CD14-positive monocyte (primary cell): ENCODE measurements around the gene RASAL2. TPM values are rescaled to one million over a fixed set of nuclear protein-coding genes. Genes with fewer than 3 reads are reported as not detected.

Experiments
- DNase-seq, 3 donors: peaks; one replicate each; pipeline ENCODE4 v3.0.0-alpha.2; 2011 to 2022
- H2AFZ ChIP-seq: 2 replicates; pipeline ENCODE4 v1.6.0; 2012; ENCODE audit warnings: mild to moderate bottlenecking, low read depth, low read length, inconsistent platforms; ENCODE audit not compliant: insufficient read depth, poor library complexity, severe bottlenecking
- H3K27ac ChIP-seq, 2 donors: 1 replicate in 1 of 2; 2 replicates in 1 of 2; pipeline ENCODE4 v1.5.1; 2012 to 2013; ENCODE audit warnings: low read length in 2 of 2, control low read depth in 1 of 2, inconsistent platforms in 1 of 2, low read depth in 1 of 2, mild to moderate bottlenecking in 1 of 2
- H3K27me3 ChIP-seq, 2 donors: one replicate each; pipeline versions ENCODE4 v1.6.0 to v1.6.1; 2011 to 2013; ENCODE audit warnings: low read length in 2 of 2; ENCODE audit not compliant: control insufficient read depth in 2 of 2, insufficient read depth in 2 of 2
- H3K36me3 ChIP-seq, 2 donors: replicated peaks in 1 of 2; 1 replicate in 1 of 2; 2 replicates in 1 of 2; pipeline versions ENCODE4 v1.5.1 to v1.6.1; 2012 to 2013; ENCODE audit warnings: low read length in 2 of 2, control low read depth in 1 of 2, inconsistent platforms in 1 of 2, mild to moderate bottlenecking in 1 of 2; ENCODE audit not compliant: insufficient read depth in 2 of 2, control insufficient read depth in 1 of 2
- H3K4me1 ChIP-seq, 2 donors: 1 replicate in 1 of 2; 2 replicates in 1 of 2; pipeline versions ENCODE4 v1.5.1 to v1.6.1; 2012 to 2013; ENCODE audit warnings: low read length in 2 of 2, control low read depth in 1 of 2, inconsistent platforms in 1 of 2, mild to moderate bottlenecking in 1 of 2, moderate library complexity in 1 of 2; ENCODE audit not compliant: insufficient read depth in 2 of 2, control insufficient read depth in 1 of 2
- H3K4me2 ChIP-seq: replicated peaks from 2 replicates; pipeline ENCODE3; 2012; ENCODE audit warnings: low read length, moderate library complexity, mild to moderate bottlenecking; ENCODE audit not compliant: poor library complexity, severe bottlenecking; ENCODE audit errors: extremely low read depth
- H3K4me3 ChIP-seq, 3 experiments: fragments of 200-600 bp in 1 of 3; sonication (generic) in 1 of 3; replicated peaks in 1 of 3; 1 replicate in 2 of 3; 2 replicates in 1 of 3; pipeline ENCODE4 v1.5.1; 2011 to 2013; ENCODE audit warnings: low read length in 3 of 3, mild to moderate bottlenecking in 3 of 3, control low read depth in 2 of 3, low read depth in 2 of 3, inconsistent platforms in 1 of 3, moderate library complexity in 1 of 3
- H3K79me2 ChIP-seq: 2 replicates; pipeline ENCODE4 v1.6.0; 2012; ENCODE audit warnings: mild to moderate bottlenecking, control low read depth, inconsistent platforms, low read length, moderate library complexity; ENCODE audit not compliant: insufficient read depth
- H3K9ac ChIP-seq: 2 replicates; pipeline ENCODE4 v1.6.0; 2017; ENCODE audit warnings: low read length, mild to moderate bottlenecking; ENCODE audit not compliant: insufficient read depth, poor library complexity, severe bottlenecking
- H3K9me3 ChIP-seq, 2 donors: replicated peaks in 1 of 2; 1 replicate in 1 of 2; 2 replicates in 1 of 2; pipeline versions ENCODE4 v1.5.1 to v1.6.1; 2012 to 2013; ENCODE audit warnings: low read length in 2 of 2, control low read depth in 1 of 2; ENCODE audit not compliant: control insufficient read depth in 1 of 2, insufficient read depth in 1 of 2
- H4K20me1 ChIP-seq: 2 replicates; pipeline ENCODE4 v1.6.0; 2012; ENCODE audit warnings: mild to moderate bottlenecking, low read length, control low read depth, moderate library complexity; ENCODE audit not compliant: insufficient read depth
- H3K27ac Mint-ChIP-seq, 7 donors: one replicate each; pipeline ENCODE4 v1.8.0; 2020; ENCODE audit warnings: mild to moderate bottlenecking in 7 of 7, mixed read lengths in 7 of 7, moderate library complexity in 6 of 7, inconsistent platforms in 2 of 7
- H3K27me3 Mint-ChIP-seq, 3 donors: one replicate each; pipeline ENCODE4 v1.8.0; 2021 to 2022; ENCODE audit warnings: low read depth in 3 of 3, mild to moderate bottlenecking in 3 of 3, mixed read lengths in 3 of 3, moderate library complexity in 3 of 3, inconsistent platforms in 1 of 3
- H3K36me3 Mint-ChIP-seq, 2 donors: one replicate each; pipeline ENCODE4 v1.8.0; 2020; ENCODE audit warnings: mixed read lengths in 2 of 2, inconsistent platforms in 1 of 2, mild to moderate bottlenecking in 1 of 2
- H3K4me1 Mint-ChIP-seq: one replicate; pipeline ENCODE4 v1.8.0; 2020; ENCODE audit warnings: mild to moderate bottlenecking, mixed read lengths
- H3K4me3 Mint-ChIP-seq, 2 donors: one replicate each; pipeline ENCODE4 v1.8.0; 2020; ENCODE audit warnings: mild to moderate bottlenecking in 2 of 2, mixed read lengths in 2 of 2, moderate library complexity in 1 of 2
- H3K9me3 Mint-ChIP-seq, 7 donors: one replicate each; pipeline ENCODE4 v1.8.0; 2020 to 2022; ENCODE audit warnings: mixed read lengths in 7 of 7, mild to moderate bottlenecking in 6 of 7, moderate library complexity in 6 of 7, inconsistent platforms in 2 of 7
- WGBS: methylation state at CpG from one replicate; pipeline ENCODE4 v1.1.5; 2013; ENCODE audit warnings: missing lambda C conversion rate; ENCODE audit not compliant: insufficient coverage; 5-methylcytosine and 5-hydroxymethylcytosine counted together
- intact Hi-C, 2 donors: fragments of 100-400 bp; cut with micrococcal nuclease; formaldehyde crosslinking; loops; one replicate each; pipeline versions ENCODE4 v1.15.0 to v1.15.1; 2023
- polyA plus RNA-seq, 3 donors: library from polyadenylated mRNA; depleted of rRNA in 1 of 3; unstranded in 2 of 3; stranded (reverse) in 1 of 3; fragments of 300-500 nt in 2 of 3; fragments of >200 nt in 1 of 3; fragmentation: Illumina TruSeq in 2 of 3; gene quantifications; 1 replicate in 2 of 3; 2 replicates in 1 of 3; pipeline ENCODE4 v1.2.3, GENCODE V29; 2012 to 2021
- TF ChIP-seq, protein P1 (sequence below): fragments of 200-600 bp; IDR thresholded peaks from one replicate; pipeline ENCODE4 v1.8.0; 2022; ENCODE audit warnings: antibody characterized with exemption, mild to moderate bottlenecking

RASAL2 gene
- polyA plus RNA-seq, 3 donors: 0.15 to 1.00 (median 0.63) TPM

DNA sequence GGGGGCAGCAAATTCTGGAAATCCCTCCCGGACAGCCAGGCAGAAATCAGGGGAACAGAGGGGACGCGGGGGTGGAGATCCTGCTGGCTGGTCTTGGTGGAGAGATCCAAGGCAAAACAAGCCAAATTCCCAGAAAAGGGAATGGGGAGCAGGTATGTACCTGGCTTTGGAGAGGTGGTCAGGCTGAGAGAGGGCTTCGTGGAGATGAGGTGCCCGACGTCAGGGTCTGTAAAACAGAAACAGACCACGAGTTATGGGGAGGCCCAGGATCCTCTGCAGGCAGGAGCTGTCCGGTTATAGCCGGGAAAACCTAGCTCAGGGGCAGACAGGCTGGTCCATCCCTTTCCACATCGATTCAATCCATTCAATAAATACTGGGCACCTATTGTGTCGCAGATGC, 398.4 kb downstream of the RASAL2 start:
- no peaks in the 10 kb centered on the region for H3K9me3 ChIP-seq
- no peak overlapping the region for H3K4me2 ChIP-seq
- H3K79me2 ChIP-seq: no peaks in the 10 kb centered on the region
- Mint-ChIP-seq H3K9me3 (peaks cover 0 to 2% (median 0%) of the 10 kb centered on the region in 7 donors), H3K4me1 (peaks cover 5% of the 10 kb centered on the region), H3K36me3 (no peaks in the 10 kb centered on the region), H3K4me3 (no peak overlapping the region), H3K27ac (no peak overlapping the region), H3K27me3 (peaks cover 1 to 7% (median 4%) of the 10 kb centered on the region in 3 donors)
- H3K27ac ChIP-seq: no peak overlapping the region
- TF ChIP-seq, protein P1, sequence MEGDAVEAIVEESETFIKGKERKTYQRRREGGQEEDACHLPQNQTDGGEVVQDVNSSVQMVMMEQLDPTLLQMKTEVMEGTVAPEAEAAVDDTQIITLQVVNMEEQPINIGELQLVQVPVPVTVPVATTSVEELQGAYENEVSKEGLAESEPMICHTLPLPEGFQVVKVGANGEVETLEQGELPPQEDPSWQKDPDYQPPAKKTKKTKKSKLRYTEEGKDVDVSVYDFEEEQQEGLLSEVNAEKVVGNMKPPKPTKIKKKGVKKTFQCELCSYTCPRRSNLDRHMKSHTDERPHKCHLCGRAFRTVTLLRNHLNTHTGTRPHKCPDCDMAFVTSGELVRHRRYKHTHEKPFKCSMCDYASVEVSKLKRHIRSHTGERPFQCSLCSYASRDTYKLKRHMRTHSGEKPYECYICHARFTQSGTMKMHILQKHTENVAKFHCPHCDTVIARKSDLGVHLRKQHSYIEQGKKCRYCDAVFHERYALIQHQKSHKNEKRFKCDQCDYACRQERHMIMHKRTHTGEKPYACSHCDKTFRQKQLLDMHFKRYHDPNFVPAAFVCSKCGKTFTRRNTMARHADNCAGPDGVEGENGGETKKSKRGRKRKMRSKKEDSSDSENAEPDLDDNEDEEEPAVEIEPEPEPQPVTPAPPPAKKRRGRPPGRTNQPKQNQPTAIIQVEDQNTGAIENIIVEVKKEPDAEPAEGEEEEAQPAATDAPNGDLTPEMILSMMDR: no peak
- no peaks in the 10 kb centered on the region for H3K36me3 ChIP-seq
- no peak overlapping the region for H3K9ac ChIP-seq
- no peak overlapping the region for H3K4me3 ChIP-seq
- 93% methylated on average over 10 of the region's 11 CpGs for whole genome bisulfite sequencing
- no peaks in the 10 kb centered on the region for H3K4me1 ChIP-seq
- no peaks in the 10 kb centered on the region for H3K27me3 ChIP-seq
- H2AFZ ChIP-seq: no peak overlapping the region
- intact Hi-C loops: no loop called here
- H4K20me1 ChIP-seq: no peaks in the 10 kb centered on the region
- no peak for DNase-seq

GRCh38 chr1:178493301-178493741, 399.4 kb downstream of the RASAL2 start:
- Histone ChIP-seq H3K27me3 (no peaks in the 10 kb centered on the region), H3K4me2 (no peak overlapping the region)
- intact Hi-C loops: no loop called here

More at GRCh38 chr1:178493301-178493741, 399.4 kb downstream of the RASAL2 start:
- Histone ChIP-seq H2AFZ (no peak overlapping the region), H3K36me3 (no peaks in the 10 kb centered on the region), H3K27ac (no peak overlapping the region), H3K4me3 (no peak overlapping the region), H3K9ac (no peak overlapping the region), H3K79me2 (no peaks in the 10 kb centered on the region), H3K4me1 (no peaks in the 10 kb centered on the region), H3K9me3 (no peaks in the 10 kb centered on the region), H4K20me1 (no peaks in the 10 kb centered on the region)
- H3K36me3 Mint-ChIP-seq: no peaks in the 10 kb centered on the region
- peaks cover 5% of the 10 kb centered on the region for H3K4me1 Mint-ChIP-seq
- TF ChIP-seq, protein P1: no peak
- no peak overlapping the region for H3K4me3 Mint-ChIP-seq
- no peak for DNase-seq
- H3K27me3 Mint-ChIP-seq: peaks cover 1 to 7% (median 2%) of the 10 kb centered on the region in 3 donors
- 93% methylated on average over 14 of the region's 16 CpGs for WGBS
- no peak overlapping the region for H3K27ac Mint-ChIP-seq
- H3K9me3 Mint-ChIP-seq: peaks cover 0 to 2% (median 0%) of the 10 kb centered on the region in 7 donors
